ENCODE results near the gene TUBGCP4. TPM values are rescaled to one million over a fixed set of nuclear protein-coding genes. Genes with fewer than 3 reads are reported as not detected.

TUBGCP4 gene
- total and polyA plus RNA-seq, 2 of the 4 experiments (the other 2 are of a cell fraction): 7.9 to 12.7 TPM

DNA sequence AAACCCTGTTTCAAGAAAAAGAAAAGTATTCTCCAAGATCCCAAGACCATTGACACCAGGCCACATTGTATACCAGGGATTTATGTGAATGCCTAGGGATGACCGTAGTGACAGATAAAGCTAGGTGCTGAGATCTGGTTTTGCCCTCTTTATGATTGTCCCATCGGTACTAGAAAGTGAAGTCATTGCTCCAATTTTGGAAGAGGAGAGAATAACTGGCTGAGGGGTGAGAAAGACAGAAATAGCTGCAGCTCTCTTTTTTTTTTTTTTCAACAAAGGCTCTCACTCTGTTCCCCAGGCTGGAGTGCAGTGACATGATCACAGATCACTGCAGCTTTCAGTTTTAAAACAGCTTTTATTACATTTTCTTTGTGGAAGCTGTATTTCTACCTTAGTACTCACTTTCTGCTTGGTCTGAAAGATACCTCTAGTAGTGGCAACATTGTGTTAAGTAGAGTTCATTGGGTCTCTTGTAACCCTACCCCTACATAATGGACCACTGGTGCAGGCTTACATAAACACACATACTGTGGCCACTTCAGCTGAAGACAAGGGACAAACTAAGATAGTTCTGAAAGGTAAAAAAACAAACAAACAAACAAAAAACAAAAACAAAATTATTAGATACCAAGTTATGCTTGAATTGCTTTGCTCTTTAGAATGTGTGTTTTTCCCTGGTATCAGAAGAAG lies 18.1 kb upstream of the TUBGCP4 start:
- Histone ChIP-seq H3K27ac (ENCODE audit: insufficient read depth, low read length) (no peak overlapping the region), H3K56ac (ENCODE audit: extremely low read depth, insufficient read depth, low read length) (no peak overlapping the region), H4K91ac (ENCODE audit: insufficient read depth, low read depth, low read length) (no peak overlapping the region), H2BK20ac (ENCODE audit: low read depth, low read length) (no peak overlapping the region), H4K20me1 (ENCODE audit: insufficient read depth, low read length) (no peaks in the 10 kb centered on the region), H2BK5ac (ENCODE audit: low read depth, low read length, poor library complexity, severe bottlenecking) (no peak overlapping the region), H3K4ac (ENCODE audit: low read depth, low read length) (no peak overlapping the region), H4K8ac (ENCODE audit: low read depth in 2 of 2, low read length in 2 of 2) (no peak overlapping the region), H3K27me3 (ENCODE audit: control insufficient read depth, insufficient read depth, low read length) (no peaks in the 10 kb centered on the region), H3K36me3 (ENCODE audit: control insufficient read depth, insufficient read depth, low read length) (peaks cover 8% of the 10 kb centered on the region), H2BK15ac (ENCODE audit: low read depth, low read length) (no peak overlapping the region), H3K4me1 (ENCODE audit: control insufficient read depth, insufficient read depth, low read length) (no peaks in the 10 kb centered on the region), H2AFZ (replicated peaks; ENCODE audit: low read length, poor library complexity) (no peak overlapping the region), H2BK120ac (ENCODE audit: low read depth, low read length) (no peak overlapping the region), H3K18ac (ENCODE audit: low read depth, low read length) (no peak overlapping the region), H2AK5ac (ENCODE audit: low read depth, low read length) (no peak overlapping the region), H3K9me1 (ENCODE audit: insufficient read depth, low read length) (no peaks in the 10 kb centered on the region), H3K4me2 (ENCODE audit: low read depth, low read length) (no peak overlapping the region), H4K5ac (ENCODE audit: low read depth, low read length) (no peak overlapping the region), H3K4me3 (ENCODE audit: insufficient read depth, low read depth, low read length) (no peak overlapping the region), H3K9ac (ENCODE audit: low read depth, low read length) (no peak overlapping the region), H3K9me3 (ENCODE audit: control insufficient read depth, insufficient read depth, low read length) (no peaks in the 10 kb centered on the region), H3K23ac (ENCODE audit: low read depth, low read length) (no peak overlapping the region), H2AK9ac (replicated peaks; ENCODE audit: low read depth, low read length, poor library complexity) (no peak overlapping the region), H3K79me1 (ENCODE audit: low read depth in 1 of 2, low read length in 2 of 2) (no peaks in the 10 kb centered on the region; a peak in 1 of 4 replicates), H3K14ac (replicated peaks; ENCODE audit: low read depth, low read length) (no peak overlapping the region)
- no peak for ATAC-seq (ENCODE audit: low read depth)
- BruUV-seq (replicated peaks): no TSS peak
- DNase-seq: no peak
- ChIA-PET POLR2A (ENCODE audit: unreplicated experiment) (no interaction called here), CTCF (no interaction called here)
- no peak for TF ChIP-seq BHLHE40 (IDR thresholded peaks at IDR 0.05; ENCODE audit: low read depth, low read length)
- no peak for TF ChIP-seq MAZ (IDR thresholded peaks at IDR 0.05; ENCODE audit: borderline replicate concordance, low read depth, low read length)
- no peak for TF ChIP-seq CEBPB (IDR thresholded peaks at IDR 0.05; ENCODE audit: low read depth, low read length)
- TF ChIP-seq MAFK (IDR thresholded peaks at IDR 0.05; ENCODE audit: low read depth, low read length): no peak
- no peak for TF ChIP-seq CHD1 (IDR thresholded peaks at IDR 0.05; ENCODE audit: low read depth, low read length)
- in situ Hi-C loops (cut with MboI; ENCODE audit: low sequenced_read_pairs) (no loop called here), intact Hi-C loops (cut with micrococcal nuclease) (no loop called here), dilution Hi-C loops (cut with HindIII; ENCODE audit: low sequenced_read_pairs, unreplicated experiment) (no loop called here)
- no CpG with 5 or more reads among the region's 2 CpGs for WGBS, 2 experiments (ENCODE audit: extremely low coverage in 2 of 2, insufficient read length in 1 of 2)
